H54 (cell line): Measurements from ENCODE around the gene IL15RA.
"Not testable (repeated sequence)": the region's sequence is repeated elsewhere in the genome, so short reads cannot be mapped to it uniquely, and the experiment has no call there.

Source experiments
- DNase-seq: peaks from one replicate; pipeline ENCODE4 v3.0.0; 2011; ENCODE audit warnings: low spot score, mixed read lengths; ENCODE audit not compliant: insufficient read length
- FAIRE-seq: peaks from 3 replicates; lab custom pipeline; 2011; peaks lifted over from hg19 to GRCh38; lab: Jason Lieb, UNC
- POLR2A ChIP-seq: IDR thresholded peaks from 2 replicates; pipeline ENCODE4 v1.6.1; 2011; ENCODE audit warnings: low read depth, mild to moderate bottlenecking, low read length

Gene IL15RA

GRCh38 chr10:5970527-5970926, 6.8 kb downstream of the IL15RA start:
- DNase-seq = no peak
- no peak for TF ChIP-seq POLR2A
- no peak for FAIRE-seq

- FAIRE-seq (no peak), DNase-seq (no peak)
- no peak for TF ChIP-seq POLR2A
These were observed 7.3 kb downstream of the IL15RA start for GRCh38 chr10:5970066-5970465.

- no peak for DNase-seq
- no peak for FAIRE-seq
- no peak for TF ChIP-seq POLR2A
These were observed 8.5 kb downstream of the IL15RA start for GRCh38 chr10:5968681-5969453.

GRCh38 chr10:5968037-5968680, 9.2 kb downstream of the IL15RA start:
- FAIRE-seq (no peak), DNase-seq (no peak)
- TF ChIP-seq POLR2A = no peak

- FAIRE-seq (no peak), DNase-seq (no peak)
- no peak for TF ChIP-seq POLR2A
These were observed 12.1 kb downstream of the IL15RA start for GRCh38 chr10:5965266-5965665.

- DNase-seq (no peak), FAIRE-seq (no peak)
- TF ChIP-seq POLR2A = no peak
These were observed 12.6 kb downstream of the IL15RA start for GRCh38 chr10:5964736-5965135.

- FAIRE-seq (no peak), DNase-seq (no peak)
- TF ChIP-seq POLR2A = no peak
These were observed 13.8 kb downstream of the IL15RA start for GRCh38 chr10:5963591-5963990.

GRCh38 chr10:5963071-5963470, 14.3 kb downstream of the IL15RA start:
- DNase-seq = no peak
- no peak for TF ChIP-seq POLR2A
- no peak for FAIRE-seq

- FAIRE-seq, DNase-seq: not testable (repeated sequence)
These were observed 14.9 kb downstream of the IL15RA start for GRCh38 chr10:5962358-5962940.

- FAIRE-seq = no peak
- DNase-seq = no peak
- no peak for TF ChIP-seq POLR2A
These were observed 15.8 kb downstream of the IL15RA start for GRCh38 chr10:5961405-5962100.

GRCh38 chr10:5960973-5961275, 16.4 kb downstream of the IL15RA start:
- not testable (repeated sequence) for DNase-seq, FAIRE-seq

GRCh38 chr10:5960070-5960972, 17.0 kb downstream of the IL15RA start:
- no peak for TF ChIP-seq POLR2A
- FAIRE-seq = no peak
- DNase-seq = no peak

- no peak for FAIRE-seq
These were observed 17.7 kb downstream of the IL15RA start for GRCh38 chr10:5959581-5960069.

More at GRCh38 chr10:5959581-5960069, 17.7 kb downstream of the IL15RA start:
- no peak for TF ChIP-seq POLR2A
- no peak for DNase-seq
